ENCODE measurements around the gene MEIKIN.
"Not testable (repeated sequence)": the region's sequence is repeated elsewhere in the genome, so short reads cannot be mapped to it uniquely, and the experiment has no call there.

The MEIKIN gene

DNA sequence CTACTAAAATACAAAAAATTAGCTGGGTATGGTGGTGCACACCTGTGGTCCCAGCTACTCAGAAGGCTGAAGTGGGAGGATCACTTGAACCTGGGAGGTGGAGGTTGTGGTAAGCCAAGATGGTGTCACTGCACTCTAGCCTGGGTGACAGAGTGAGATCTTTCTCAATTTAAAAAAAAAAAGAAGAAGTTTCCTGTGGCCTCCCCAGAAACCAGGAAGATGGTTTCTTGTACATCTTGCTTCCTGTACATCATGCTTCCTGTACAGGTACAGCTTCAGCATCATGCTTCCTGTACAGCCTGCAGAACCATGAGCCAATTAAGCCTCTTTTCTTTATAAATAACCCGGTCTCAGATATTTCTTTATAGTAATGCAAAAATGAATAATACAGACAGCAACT lies 43.2 kb downstream of the MEIKIN start:
- not testable (repeated sequence) for DNase-seq

DNA sequence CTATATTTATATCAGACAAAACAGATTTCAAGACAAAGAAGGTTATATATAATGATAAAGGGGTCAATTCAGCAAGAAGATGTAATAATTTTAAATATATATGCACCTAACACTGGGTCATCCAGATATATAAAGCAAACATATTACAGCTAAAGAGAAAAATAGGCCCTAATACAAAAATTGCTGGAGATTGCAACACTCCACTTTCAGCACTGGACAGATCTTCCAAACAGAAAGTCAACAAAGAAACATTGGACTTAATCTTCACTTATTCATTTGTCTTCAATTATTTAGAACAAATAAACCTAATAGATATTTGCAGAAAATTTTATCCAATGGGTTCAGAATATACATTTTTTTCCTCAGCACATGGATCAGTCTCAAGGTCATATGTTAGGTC lies 45.8 kb downstream of the MEIKIN start:
- no peak for DNase-seq

DNA sequence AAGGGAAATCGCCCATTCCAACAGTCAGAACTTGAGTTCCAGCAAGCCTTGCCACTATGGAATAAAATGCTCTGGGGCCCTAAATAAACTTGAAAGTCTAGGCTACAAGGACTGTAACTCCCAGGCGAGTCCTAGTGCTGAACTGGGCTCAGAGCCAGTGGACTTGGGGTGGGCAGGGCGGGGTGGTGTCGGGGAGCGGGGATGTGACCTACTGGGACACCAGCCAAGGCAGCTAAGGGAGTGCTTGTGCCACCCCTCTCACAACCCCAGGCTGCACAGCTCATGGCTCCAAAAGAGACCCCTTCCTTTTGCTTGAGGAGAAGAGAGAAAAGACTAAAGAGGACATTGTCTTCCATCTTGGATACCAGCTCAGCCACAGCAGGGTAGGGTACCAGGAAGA lies 61.5 kb downstream of the MEIKIN start:
- DNase-seq, result no peak

DNA sequence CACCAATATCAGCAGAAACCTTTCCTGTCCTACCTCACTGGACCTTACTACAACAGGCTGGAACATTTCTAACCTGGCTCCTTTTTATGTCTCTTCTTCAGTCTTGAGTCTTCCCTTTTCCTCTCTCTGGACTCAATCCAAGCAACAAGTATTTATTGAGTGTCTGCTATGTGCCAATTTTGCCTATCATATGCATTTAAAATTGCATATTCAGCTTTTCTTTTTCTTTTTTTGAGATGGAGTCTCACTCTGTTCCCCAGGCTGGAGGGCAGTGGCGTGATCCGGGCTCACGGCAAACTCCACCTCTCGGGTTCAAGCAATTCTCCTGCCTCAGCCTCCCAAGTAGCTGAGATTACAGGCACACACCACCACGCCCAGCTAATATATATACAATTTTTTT lies 65.8 kb downstream of the MEIKIN start:
- DNase-seq, result no peak

DNA sequence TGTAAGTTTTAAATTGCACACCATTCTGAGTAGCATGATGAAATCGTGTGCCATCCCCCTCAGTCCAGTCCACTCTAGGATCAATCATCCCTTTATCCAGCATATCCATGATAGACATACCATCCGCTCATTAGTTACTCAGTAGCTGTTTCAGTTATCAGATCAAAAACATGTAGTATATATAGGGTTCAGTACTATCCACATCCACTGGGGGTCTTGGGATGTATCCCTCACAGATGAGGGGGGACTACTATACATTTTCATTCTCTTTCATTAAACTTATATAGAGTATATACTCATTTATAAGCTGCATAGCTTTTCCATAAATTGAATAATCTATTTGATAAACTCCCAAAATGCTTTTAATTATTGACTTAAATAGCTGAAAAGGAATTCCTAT lies 67.6 kb downstream of the MEIKIN start:
- DNase-seq, result no peak

DNA sequence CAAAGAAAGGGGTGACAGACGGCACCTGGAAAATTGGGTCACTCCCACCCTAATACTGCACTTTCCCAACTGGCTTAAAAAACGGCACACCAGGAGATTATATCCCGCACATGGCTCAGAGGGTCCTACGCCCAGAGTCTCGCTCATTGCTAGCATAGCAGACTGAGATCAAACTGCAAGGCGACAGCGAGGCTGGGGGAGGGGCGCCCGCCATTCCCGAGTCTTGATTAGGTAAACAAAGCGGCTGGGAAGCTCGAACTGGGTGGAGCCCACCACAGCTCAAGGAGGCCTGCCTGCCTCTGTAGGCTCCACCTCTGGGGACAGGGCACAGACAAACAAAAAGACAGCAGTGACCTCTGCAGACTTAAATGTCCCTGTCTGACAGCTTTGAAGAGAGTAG lies 74.2 kb downstream of the MEIKIN start:
- DNase-seq, result not testable (repeated sequence)

DNA sequence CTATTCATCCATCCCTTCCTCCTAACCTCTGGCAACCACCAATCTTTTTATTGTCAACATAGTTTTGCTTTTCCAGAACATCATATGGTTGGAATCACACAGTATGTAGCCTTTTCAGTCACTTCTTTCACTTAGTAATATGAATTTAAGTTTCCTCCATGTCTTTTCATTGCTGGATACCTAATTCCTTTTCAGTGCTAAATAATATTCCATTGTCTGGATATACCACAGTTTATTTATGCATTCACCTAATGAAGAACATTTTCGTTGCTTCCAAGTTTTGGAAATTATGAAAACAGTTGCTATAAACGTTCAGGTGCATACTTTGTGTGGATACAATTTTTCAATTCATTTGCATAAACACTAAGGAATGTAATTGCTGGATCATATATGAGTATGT lies 77.9 kb downstream of the MEIKIN start:
- DNase-seq, result no peak

DNA sequence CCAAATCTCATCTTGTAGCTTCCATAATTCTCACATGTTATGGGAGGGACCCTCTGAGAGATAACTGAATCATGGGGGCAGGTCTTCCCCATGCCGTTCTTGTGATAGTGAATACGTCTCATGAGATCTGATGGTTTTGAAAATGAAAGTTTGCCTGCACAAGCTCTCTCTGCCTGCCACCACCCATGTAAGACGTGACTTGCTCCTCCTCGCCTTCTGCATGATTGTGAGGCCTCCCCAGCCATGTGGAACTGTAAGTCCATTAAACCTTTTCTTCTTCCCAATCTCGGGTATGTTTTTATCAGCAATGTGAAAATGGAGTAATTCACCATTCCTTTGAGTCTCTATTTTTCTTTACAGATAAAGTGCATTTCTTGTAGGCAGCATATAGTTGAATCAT lies 81.8 kb downstream of the MEIKIN start:
- no peak for DNase-seq

DNA sequence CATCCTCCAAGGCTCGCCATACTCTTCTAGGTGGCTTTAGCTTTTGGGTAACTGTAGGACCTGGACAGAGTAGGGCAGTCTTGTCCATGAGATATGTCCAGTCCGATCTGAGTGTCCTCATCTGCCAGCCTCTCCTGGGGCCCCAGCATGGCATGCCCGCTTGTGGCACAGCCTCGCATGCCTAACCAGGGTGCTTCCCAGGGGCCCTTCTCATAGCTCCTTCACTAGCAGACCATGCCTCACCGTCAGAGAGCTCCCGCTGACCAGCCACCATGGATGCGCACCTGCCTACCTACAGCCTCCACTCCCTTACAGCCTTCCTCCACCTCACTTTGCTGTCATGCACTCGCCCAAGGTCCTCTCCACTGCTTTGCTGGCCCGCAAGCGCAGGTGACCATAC lies 88.1 kb downstream of the MEIKIN start:
- DNase-seq, result no peak

DNA sequence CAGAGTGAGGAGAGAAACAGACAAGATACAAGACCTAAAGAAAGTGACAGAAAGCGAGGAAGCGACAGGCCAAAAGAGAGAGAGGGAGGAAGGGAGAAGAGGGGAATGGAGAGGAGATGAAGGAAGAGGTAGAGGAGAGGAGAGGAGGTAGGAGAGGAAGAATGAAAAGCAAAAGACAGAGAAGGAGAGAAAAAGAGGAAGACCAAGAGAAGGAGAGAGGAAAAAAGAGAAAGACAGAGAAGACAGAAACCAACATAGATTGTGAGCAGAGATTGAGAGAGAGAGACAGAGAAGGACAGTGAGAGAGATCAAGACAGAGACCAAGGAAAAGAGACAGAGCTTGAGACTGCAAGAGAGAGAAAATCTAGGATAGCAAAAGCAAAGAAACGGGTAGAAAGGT lies 90.0 kb downstream of the MEIKIN start:
- DNase-seq, result no peak

DNA sequence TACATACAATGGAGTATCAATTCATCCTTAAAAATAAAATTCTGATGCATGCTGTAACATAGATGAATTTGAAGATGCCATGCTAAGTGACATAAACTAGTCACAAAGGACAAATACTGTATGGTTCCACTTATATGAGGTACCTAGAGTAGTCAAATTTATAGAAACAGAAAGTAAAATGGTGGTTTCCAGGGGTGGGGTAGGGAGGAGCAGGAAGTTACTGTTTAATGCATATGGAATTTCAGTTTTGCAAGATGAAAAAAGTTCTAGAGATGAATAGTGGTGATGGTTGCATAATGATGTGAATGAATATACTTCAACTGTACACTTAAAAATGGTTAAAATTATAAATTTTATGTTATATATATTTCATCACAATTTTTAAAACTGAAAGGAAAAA lies 91.3 kb downstream of the MEIKIN start:
- no peak for DNase-seq

DNA sequence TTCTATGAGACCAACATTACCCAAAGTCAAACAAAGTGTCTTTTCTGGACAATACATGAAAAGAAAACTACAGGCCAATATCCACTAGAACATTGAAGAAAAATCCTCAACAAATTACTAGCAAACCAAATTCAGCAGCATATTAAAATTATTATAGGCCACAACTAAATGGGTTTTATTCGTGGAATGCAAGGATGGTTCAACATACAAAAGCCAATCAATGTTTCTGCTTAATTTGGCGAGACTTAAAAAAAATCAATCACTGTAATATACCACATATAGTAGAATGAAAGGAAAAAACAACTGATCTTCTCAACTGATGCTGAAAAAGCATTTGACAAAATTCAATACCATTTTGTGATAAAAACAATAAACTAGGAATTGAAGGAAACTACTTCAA lies 96.8 kb downstream of the MEIKIN start:
- no peak for DNase-seq

DNA sequence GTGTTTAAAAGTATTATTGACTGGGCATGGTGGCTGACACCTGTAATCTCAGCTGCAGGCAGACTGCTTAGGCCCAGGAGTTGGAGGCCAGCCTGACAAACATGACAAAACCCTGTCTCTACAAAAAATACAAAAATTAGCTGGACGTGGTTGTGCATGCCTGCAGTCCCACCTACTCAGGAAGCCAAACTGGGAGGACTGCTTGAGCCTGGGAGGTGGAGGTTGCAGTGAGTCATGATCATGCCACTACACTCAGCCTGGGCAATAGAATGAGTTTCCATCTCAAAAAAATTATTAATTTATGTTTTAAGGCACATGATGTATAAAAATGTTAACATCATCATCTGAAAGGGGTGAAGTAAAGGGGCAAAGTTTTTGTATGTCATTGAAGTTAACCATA lies 98.9 kb downstream of the MEIKIN start:
- DNase-seq, result no peak

DNA sequence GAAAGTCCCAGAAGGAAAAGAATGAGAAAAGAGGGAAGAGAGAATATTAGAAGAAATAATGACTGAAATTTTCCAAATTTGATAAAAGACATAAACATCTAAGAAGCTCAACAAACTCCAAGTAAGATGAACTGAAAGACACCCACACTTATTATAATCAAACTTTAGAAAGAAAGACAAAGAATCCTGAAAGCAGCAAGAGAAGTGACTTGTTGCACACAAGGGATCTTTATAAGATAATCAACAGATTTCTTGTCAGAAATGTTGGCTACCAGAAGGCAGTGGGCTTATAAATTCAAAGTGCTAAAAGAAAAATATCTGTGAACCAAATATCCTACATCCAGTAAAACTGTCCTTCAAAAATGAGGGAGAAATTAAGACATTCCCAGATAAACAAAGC lies 99.6 kb downstream of the MEIKIN start:
- DNase-seq, result no peak

DNA sequence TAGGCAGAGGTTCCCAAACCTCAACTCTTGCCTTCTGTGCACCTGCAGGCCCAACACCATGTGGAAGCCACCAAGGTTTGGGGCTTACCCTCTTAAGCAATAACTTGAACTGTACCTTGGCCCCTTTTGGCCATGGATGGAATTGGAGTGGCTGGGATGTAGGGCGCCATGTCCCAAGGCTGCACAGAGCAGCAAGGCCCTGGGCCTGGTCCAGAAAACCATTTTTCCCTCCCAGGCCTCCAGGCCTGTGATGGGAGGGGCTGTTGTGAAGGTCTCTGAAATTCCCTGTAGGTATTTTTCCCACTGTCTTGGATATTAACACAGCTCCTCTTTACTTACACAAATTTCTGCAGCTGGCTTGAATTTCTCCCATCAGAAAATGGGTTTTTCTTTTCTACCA lies 102.5 kb downstream of the MEIKIN start:
- DNase-seq, result not testable (repeated sequence)

DNA sequence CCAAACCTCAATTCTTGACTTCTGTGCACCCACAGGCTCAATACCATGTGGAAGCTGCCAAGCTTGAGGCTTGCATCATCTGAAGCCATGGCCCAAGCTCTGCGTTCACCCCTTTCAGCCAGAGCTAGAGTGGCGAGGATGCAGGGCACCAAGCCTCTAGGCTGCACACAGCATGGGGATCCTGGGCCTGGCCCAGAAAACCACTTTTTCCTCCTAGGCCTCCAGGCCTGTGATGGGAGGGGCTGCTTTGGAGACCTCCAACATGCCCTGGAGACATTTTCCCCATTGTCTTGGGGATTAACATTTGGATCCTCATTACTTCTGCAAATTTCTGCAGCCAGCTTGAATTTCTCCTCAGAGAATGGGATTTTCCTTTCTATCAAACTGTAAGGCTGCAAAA lies 112.8 kb downstream of the MEIKIN start:
- not testable (repeated sequence) for DNase-seq

DNA sequence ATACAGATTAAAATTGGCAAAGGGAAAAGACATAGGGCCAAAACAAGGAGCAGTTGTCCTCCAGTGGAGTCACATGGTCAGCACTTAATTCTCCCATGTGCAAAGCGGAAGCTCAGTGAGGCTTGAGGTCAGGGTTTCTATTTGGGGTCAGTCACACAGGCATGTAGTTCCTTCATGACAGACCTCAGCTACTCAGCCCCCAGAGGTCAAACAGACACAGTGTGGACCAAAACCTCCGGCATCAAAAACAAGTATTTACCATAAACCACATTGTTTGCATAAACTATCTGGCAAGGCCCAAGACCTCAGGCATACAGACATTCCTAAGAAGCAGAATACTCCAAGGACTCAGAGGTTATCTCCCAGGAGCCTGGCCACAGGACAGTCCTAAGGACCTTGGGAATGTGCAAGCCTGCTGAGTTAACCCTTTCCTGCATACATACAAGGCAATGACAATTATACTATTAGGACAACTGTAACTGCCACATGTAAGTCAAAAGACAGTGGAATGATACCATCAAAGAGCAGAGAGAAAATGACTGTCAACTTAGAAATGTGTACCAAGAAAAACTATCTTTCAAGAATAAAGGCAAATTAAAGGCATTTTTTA lies 120.0 kb downstream of the MEIKIN start:
- DNase-seq, result no peak

DNA sequence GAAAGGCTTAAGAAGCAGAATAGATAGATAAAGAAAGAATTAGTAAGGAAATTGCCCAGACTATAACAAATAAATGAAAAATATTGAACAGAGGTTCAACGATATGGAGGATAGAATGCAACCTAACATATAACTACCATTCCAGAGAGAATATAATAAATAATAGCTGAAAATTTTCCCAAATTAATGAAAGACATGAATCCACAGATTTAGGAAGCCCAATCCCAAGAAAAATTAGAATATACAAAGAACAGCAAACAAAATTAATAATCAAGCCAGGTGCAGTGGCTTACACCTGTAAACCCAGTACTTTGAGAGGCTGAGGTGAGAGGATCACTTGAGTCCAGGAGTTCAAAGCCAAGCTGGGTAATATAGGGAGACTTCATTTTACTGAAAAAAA lies 120.8 kb downstream of the MEIKIN start:
- DNase-seq, result no peak

DNA sequence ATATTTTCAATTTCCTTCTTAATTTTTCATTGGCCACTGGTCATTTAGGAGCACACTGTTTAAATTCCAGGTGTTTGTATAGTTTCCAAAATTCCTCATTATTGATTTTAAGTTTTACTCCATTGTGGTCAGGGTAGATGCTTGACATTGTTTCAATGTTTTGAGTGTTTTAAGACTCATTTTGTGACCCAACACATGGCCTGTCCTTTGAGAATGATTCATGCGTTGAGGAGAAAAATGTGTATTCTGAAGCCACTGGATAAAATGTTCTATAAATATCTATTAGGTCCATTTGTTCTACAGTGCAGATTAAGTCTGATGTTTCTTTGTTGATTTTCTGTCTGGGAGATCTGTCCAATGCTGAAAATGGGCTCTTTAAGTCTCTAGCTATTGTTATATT lies 124.2 kb downstream of the MEIKIN start:
- DNase-seq, result no peak

DNA sequence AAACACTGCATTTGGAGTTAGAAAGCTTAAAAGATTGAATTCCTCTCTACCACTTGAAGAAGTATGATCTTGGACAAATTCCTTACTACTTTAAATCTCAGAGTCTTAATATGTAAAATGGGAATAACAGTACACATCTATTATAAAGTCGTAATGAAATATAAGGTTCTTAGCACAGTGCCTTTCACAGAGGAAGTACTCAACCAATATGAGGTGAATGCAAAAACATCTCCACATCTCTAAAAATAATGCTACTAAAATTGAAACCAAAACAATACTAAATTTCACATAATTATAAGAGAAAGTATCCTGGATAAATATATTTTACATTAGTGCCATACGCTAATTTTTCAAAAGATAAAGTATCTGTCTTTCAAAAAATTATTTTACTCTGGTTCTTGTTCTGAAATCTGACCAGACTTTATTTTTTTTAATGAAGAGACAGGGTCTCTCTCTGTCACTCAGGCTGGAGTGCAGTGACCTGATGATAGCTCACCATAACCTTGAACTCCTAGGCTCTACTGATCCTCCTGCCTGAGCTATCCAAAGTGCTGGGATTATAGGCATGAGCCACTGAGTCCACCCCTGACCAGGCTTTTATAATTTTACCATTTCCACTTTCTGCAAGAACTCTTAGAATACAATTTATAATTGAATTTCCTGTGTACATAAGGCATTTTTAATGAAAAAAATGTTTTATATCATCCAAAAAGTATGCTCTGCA lies 127.3 kb downstream of the MEIKIN start:
- no peak for DNase-seq

DNA sequence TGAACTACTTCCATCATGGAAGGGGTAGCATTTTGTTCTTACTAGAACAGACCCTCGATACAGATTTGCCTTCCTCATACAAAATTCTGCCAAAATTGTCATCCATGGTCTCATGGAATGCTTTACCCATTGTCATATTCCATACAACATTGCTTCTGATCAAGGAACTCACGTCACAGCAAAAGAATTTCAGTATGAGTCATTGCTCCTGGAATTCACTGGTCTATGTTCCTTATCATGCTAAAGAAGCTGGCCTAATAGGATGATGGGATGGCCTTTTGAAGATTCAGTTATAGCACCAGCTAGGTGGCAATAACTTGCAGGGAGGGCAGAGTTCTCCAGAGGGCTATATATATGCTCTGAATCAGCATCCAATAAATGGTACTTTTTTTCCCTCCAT lies 130.5 kb downstream of the MEIKIN start:
- no peak for DNase-seq

DNA sequence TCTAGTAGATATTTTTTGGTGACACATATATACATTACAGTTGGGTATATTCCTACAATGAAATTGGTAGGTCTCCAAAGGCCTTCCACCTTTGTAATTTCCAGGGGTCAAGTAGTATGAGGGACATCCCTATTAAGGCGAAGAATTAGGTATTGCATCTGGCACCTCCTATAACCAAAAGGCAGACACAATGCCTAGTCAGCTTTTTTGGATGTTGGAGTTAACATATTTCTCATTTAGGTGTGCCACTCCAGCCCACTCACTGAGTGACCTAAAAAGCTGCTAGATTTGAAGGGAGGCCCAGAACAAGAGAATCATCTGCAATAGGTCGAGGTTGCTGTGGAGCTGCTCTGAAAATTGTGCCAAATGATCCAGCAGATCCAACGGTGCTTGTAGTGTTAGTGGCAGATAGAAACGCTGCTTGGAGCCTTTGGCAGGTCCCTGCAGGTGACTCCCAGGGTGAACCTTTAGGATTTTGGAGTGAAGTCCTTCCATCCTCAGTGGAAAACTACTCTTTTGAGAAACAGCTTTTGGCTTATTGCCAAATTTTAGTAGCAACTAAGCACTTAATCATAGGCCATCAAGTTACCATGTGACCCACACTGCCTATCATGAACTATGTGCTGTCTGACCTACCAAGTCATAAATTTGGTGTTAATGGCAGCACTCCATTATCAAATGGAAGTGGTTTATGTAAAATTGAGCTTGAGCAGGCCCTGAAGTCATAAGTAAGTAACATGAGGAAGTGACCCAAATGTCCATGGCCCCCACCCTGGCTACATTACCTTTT lies 132.9 kb downstream of the MEIKIN start:
- DNase-seq, result no peak

DNA sequence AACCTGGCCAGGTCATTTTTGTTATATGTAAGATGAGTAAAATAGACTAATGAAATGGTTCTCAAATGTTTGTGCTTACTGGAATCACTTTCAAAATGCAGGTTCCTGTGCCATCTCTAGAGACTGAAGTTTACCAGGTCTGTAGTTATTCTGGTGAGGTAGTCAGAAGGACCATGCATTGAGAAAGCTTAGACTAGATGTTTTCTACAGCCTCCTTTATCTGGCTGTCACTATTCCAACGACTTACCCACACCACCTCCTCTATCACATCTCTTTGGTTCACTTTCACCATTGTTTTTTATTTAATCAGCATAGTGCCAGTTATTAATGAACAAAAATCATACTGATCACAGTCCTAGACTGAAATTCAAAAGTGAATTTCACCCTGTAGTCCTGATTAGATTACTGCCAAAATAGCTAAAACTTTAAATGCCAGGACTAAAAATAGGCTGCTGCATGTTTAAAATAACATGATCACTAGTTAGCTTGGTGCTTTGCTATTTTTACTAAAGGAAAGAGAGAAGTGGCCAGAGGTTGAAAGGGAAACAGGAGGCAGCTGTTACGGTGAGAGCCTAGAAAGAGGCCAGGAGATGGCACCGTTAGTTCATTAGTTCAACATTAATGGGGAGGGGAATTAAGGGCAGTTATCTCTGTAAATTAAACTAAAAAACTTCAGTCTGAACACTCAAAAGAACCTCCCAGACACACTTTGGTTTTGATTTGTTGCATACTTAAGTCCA lies 134.8 kb downstream of the MEIKIN start:
- DNase-seq, result no peak

Measured in NCI-H2171 (cell line).